Measurements from ENCODE around the gene CNTNAP2.

Gene CNTNAP2

GRCh38 chr7:147044941-147045340, 928.3 kb downstream of the CNTNAP2 start:
- TF ChIP-seq CTCF (conservative IDR thresholded peaks at IDR 0.05), result no peak
- no peak overlapping the region for H3K27ac ChIP-seq

GRCh38 chr7:147047696-147048095, 931.1 kb downstream of the CNTNAP2 start:
- no peak for TF ChIP-seq CTCF (conservative IDR thresholded peaks at IDR 0.05)
- no peak overlapping the region for H3K27ac ChIP-seq

- no peak overlapping the region for H3K27ac ChIP-seq
- TF ChIP-seq CTCF (conservative IDR thresholded peaks at IDR 0.05), result no peak
Measured at GRCh38 chr7:147048864-147049263, 932.3 kb downstream of the CNTNAP2 start.

- H3K27ac ChIP-seq, result no peak overlapping the region
- TF ChIP-seq CTCF (conservative IDR thresholded peaks at IDR 0.05), result no peak
Measured at GRCh38 chr7:147052818-147053217, 936.2 kb downstream of the CNTNAP2 start.

GRCh38 chr7:147053746-147054145, 937.1 kb downstream of the CNTNAP2 start:
- TF ChIP-seq CTCF (conservative IDR thresholded peaks at IDR 0.05), result no peak
- no peak overlapping the region for H3K27ac ChIP-seq

- no peak overlapping the region for H3K27ac ChIP-seq
- TF ChIP-seq CTCF (conservative IDR thresholded peaks at IDR 0.05), result no peak
Measured at GRCh38 chr7:147060070-147060469, 943.5 kb downstream of the CNTNAP2 start.

GRCh38 chr7:147062897-147063296, 946.3 kb downstream of the CNTNAP2 start:
- TF ChIP-seq CTCF (conservative IDR thresholded peaks at IDR 0.05), result no peak
- H3K27ac ChIP-seq, result no peak overlapping the region

- no peak for TF ChIP-seq CTCF (conservative IDR thresholded peaks at IDR 0.05)
- H3K27ac ChIP-seq, result no peak overlapping the region
Measured at GRCh38 chr7:147068842-147069241, 952.2 kb downstream of the CNTNAP2 start.

All from VCaP (cell line).